Aorta (tissue), 5 donors: ENCODE results near the gene MRO. TPM values are rescaled to one million over a fixed set of nuclear protein-coding genes. Genes with fewer than 3 reads are reported as not detected.

Experiments used
- ATAC-seq: fragments of 200-7000 bp; cut with Tn5 transposase; one replicate; pipeline ENCODE4 v1.9.1; 2022; ENCODE audit warnings: moderate library complexity; ENCODE audit not compliant: low FRiP score
- DNase-seq, 2 donors: peaks; one replicate each; pipeline ENCODE4 v3.0.0-alpha.2; 2020
- H3K27ac ChIP-seq, 2 donors: one replicate each; pipeline ENCODE4 v1.5.1; 2013; ENCODE audit warnings: low read length in 2 of 2, mild to moderate bottlenecking in 2 of 2, moderate library complexity in 2 of 2, control low read depth in 1 of 2, inconsistent platforms in 1 of 2, low read depth in 1 of 2
- H3K27me3 ChIP-seq, 2 donors: one replicate each; pipeline ENCODE4 v1.6.1; 2013; ENCODE audit warnings: control low read depth in 1 of 2, low read length in 1 of 2, mild to moderate bottlenecking in 1 of 2, moderate library complexity in 1 of 2; ENCODE audit not compliant: insufficient read depth in 2 of 2, control insufficient read depth in 1 of 2
- H3K36me3 ChIP-seq, 2 donors: one replicate each; pipeline ENCODE4 v1.6.1; 2013; ENCODE audit warnings: control low read depth in 1 of 2, low read length in 1 of 2, mild to moderate bottlenecking in 1 of 2; ENCODE audit not compliant: insufficient read depth in 2 of 2, control insufficient read depth in 1 of 2
- H3K4me1 ChIP-seq, 2 donors: one replicate each; pipeline ENCODE4 v1.6.1; 2013; ENCODE audit warnings: low read length in 2 of 2, control low read depth in 1 of 2, mild to moderate bottlenecking in 1 of 2, moderate library complexity in 1 of 2; ENCODE audit not compliant: insufficient read depth in 2 of 2, control insufficient read depth in 1 of 2
- H3K4me3 ChIP-seq, 2 donors: one replicate each; pipeline ENCODE4 v1.5.1; 2013; ENCODE audit warnings: low read length in 2 of 2, control low read depth in 1 of 2, mild to moderate bottlenecking in 1 of 2
- H3K9me3 ChIP-seq: one replicate; pipeline ENCODE4 v1.6.1; 2013; ENCODE audit warnings: mild to moderate bottlenecking, low read length; ENCODE audit not compliant: control insufficient read depth
- WGBS, 2 donors: extraction: QIAGEN DNeasy Blood & Tissue Kit; methylation state at CpG; one replicate each; pipeline ENCODE4 v1.1.7; 2013; 5-methylcytosine and 5-hydroxymethylcytosine counted together
- intact Hi-C, 2 donors: fragments of 100-400 bp; cut with DNase I; formaldehyde crosslinking; loops; one replicate each; pipeline versions ENCODE4 v1.14.2 to v1.15.0; 2022
- polyA plus RNA-seq, 2 donors: library from polyadenylated mRNA; stranded (reverse); fragments of 200-250 nt; gene quantifications; one replicate each; pipeline ENCODE4 v1.2.3, GENCODE V29; 2013
- total RNA-seq, 2 donors: library from RNA; stranded (reverse); fragmentation: NEBNext Ultra II Directional; extraction: Animal tissue kit (Norgen Biotek cat#: 25700); gene quantifications; one replicate each; pipeline ENCODE4 v1.2.1, GENCODE V29; 2021
- donor health status: healthy with polysubstance abuse.
- donor health status: Bipolar disorder and iron deficiency.
- donor health status: DM: no; HTN: no; CAD: no.
- donor health status: DM: no; HTN: no; CAD: no.
- donor health status: DM: yes; HTN: yes; CAD: no.

MRO gene
- total and polyA plus RNA-seq, 4 donors, result 0.13 to 3.2 (median 2.0) TPM

DNA sequence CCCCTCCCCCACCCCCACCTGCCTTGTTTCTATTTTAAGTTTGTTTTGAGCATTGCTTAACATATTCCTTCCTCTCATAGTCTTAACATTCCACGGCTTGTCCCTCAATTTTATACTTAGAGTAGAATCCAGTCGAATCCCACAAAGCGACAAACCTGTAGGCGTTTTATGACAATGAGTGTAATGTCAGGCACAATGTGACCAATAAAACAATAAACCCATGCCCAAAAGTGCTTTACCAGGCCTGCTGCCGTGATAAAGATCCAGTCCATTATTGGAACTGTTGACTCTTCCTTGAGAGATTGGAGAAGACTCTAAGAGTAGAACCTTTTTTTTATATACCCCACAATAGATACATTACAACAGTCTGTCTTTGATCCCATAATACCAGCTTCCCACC, 6.2 kb upstream of the MRO start:
- ATAC-seq (no peak), DNase-seq (no peak)
- H3K4me1 ChIP-seq, result no peaks in the 10 kb centered on the region
- no peak overlapping the region for H3K4me3 ChIP-seq
- WGBS, 2 donors, result 87 to 89% methylated on average over 5 of the region's 5 CpGs
- H3K27me3 ChIP-seq, result no peaks in the 10 kb centered on the region
- no peaks in the 10 kb centered on the region for H3K9me3 ChIP-seq
- H3K36me3 ChIP-seq, result no peaks in the 10 kb centered on the region
- H3K27ac ChIP-seq, result no peak overlapping the region
- intact Hi-C loops, result loop anchor here (10.0 kb wide), 2 partner anchors 219 to 229 kb away; no protein-coding TSS in a partner anchor

DNA sequence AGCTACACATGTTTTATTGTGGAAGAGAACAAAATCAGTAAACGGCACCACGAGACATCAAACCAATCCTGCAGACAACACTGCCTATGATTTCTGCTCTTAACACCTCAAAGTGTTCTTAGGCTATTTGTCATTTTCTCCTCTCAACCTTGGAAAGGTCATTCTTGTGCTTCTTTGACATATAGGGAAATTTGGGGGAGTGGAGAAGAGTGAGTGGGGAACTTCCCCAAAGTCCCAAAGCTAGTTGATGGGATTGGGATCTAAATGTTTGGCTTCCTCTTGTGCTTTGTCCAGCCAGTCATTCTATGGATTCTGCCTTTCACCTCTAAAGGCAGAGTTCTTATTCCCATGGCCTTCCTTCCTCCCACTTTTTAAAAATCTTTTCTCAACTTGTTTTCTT, 5.8 kb upstream of the MRO start:
- Histone ChIP-seq H3K9me3 (no peaks in the 10 kb centered on the region), H3K27me3 (no peaks in the 10 kb centered on the region), H3K27ac (no peak overlapping the region), H3K4me1 (no peaks in the 10 kb centered on the region), H3K36me3 (no peaks in the 10 kb centered on the region), H3K4me3 (no peak overlapping the region)
- WGBS, 2 donors, result 93 to 94% methylated on average over 2 of the region's 2 CpGs
- intact Hi-C loops, result loop anchor here (10.0 kb wide), 2 partner anchors 219 to 229 kb away; no protein-coding TSS in a partner anchor
- DNase-seq, result no peak
- no peak for ATAC-seq

DNA sequence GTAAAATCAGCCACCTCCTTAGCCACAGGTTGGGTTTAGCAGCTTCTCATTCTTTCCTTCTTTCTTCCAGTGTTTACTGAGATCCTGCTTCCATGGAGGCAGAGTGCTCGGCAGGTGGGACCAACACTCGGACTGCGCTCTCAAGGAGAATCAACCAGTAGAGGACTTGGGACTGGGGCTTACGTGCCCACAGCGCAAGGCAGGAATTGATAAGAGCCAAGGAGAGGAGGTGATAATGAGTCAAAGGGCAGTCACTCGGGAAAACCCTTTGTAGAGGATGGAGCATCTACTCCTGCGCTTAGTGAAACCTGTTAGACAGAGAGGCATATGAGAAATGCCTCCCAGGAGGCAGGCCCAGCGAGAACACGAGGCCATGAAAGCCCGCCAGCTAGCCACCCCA, 2.9 kb upstream of the MRO start:
- H3K4me3 ChIP-seq, result no peak overlapping the region
- H3K27me3 ChIP-seq, result no peaks in the 10 kb centered on the region
- no peaks in the 10 kb centered on the region for H3K4me1 ChIP-seq
- H3K27ac ChIP-seq, result no peak overlapping the region
- no peaks in the 10 kb centered on the region for H3K9me3 ChIP-seq
- no peaks in the 10 kb centered on the region for H3K36me3 ChIP-seq
- DNase-seq (no peak), ATAC-seq (no peak)
- WGBS, 2 donors, result 94 to 95% methylated on average over 10 of the region's 10 CpGs
- intact Hi-C loops, result loop anchor here (10.0 kb wide), 2 partner anchors 222 to 232 kb away; no protein-coding TSS in a partner anchor

DNA sequence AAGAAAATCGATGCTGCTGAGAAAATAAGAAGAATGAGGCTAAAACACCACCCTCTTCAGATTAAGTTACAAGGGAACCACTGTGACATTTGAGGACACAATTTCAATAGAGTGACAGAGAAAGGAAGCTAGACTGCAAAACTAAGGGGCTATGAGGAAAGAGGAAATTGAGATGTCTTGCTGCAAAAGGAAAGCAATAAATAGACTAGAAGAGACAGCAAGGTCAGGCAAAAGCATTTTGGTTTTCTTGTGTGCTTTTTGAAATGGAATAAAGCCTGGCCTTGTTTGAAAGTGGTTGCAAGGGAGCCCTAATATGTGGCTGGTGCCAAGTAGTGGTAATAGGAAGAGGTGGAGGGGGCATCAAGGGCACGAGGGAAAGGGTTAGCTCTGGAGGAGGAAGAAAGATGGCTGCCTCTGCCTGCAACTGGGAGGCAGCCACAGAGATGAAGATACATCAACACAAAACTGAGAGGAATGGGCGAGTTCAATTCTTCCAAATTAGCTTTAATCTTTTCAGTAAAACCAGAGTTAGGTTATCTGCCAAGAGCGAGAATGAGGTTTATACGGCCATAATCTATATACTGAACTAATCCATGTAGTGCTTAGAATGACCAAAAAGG, 1.2 kb upstream of the MRO start:
- no peak for DNase-seq
- no peaks in the 10 kb centered on the region for H3K4me1 ChIP-seq
- ATAC-seq, result no peak
- H3K27me3 ChIP-seq, result no peaks in the 10 kb centered on the region
- H3K9me3 ChIP-seq, result no peaks in the 10 kb centered on the region
- intact Hi-C loops, result loop anchor here (10.0 kb wide), 2 partner anchors 224 to 234 kb away; no protein-coding TSS in a partner anchor
- H3K27ac ChIP-seq, result no peak overlapping the region
- H3K4me3 ChIP-seq, result no peak overlapping the region
- 75 to 81% methylated on average over 5 of the region's 5 CpGs for WGBS, 2 donors
- H3K36me3 ChIP-seq, result no peaks in the 10 kb centered on the region

DNA sequence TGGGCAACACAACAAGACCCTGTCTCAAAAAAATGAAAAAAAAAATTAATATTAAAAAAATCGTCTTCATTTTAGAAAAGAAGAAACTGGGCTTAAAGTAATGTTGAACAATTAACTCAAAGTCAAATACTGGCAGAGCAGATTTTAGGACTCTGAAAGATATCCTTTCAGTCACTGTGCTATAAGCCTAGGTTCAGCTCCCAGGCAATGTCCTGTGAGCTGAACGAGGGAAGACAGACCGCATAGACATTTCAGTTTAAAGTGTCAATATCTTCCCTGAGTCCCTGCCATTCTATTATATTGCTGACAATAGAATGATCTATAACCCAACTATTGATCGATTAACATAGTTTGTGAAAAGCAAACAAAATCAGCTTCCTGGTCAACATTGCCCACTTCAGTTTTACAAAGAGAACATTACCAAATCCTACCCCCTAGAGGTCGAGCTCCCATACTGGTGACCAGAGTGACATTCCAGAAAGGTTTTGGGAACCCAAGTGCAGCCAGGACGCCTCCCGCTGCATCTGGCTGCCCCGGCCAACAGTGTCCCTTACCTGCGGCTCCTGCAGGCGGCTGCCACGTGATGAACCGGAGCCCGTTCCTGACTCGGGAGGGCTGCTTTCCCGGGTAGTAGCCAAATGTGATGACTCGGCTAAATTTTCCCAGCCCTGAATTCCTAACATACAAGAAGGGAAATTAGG, 639 bp downstream of the MRO start:
- H3K36me3 ChIP-seq, result no peaks in the 10 kb centered on the region
- peak overlapping the region; percentile 29 to 50 for H3K4me3 ChIP-seq
- no peak overlapping the region for H3K27ac ChIP-seq
- intact Hi-C loops, result no loop called here
- H3K27me3 ChIP-seq, result no peaks in the 10 kb centered on the region
- WGBS, 2 donors, result 14 to 17% methylated on average over 16 of the region's 16 CpGs
- ATAC-seq, result peak; percentile 61
- H3K9me3 ChIP-seq, result no peaks in the 10 kb centered on the region
- DNase-seq, result peak in 1 of 2 donors; percentile 49
- no peaks in the 10 kb centered on the region for H3K4me1 ChIP-seq

DNA sequence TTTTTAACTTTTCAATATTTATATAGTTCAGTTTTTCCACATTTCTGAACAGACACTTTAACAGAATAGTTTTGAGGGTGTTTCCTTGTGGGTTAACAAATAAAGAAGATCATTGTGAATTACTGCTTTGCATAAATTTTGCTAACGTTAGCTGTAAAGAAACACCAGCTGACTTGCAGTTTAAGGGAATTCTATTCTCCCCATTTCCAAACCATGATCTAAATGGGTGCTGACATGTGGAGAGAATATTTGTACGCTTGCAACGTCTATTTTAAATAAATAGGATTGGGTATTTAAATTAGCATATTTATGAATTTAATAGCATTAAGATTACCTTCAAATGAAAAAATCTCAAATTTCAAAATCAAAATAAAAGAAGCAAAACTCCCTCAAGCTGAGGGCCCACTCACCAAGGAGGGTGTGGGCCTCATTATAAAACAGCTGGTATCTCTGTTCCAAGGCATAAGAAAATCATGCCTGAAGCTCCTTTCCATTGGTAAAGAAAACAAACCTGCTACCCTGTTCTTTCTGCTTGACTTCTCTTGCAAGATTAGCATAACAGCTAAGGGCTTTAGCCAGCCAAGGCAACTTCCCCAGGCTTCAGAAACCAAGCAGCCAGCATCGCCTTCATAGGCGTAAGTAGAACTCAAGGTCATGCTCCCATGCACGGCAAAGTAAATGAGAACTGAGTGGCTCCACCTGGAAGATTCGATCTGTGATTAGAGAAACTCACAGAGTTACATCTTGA, 3.2 kb downstream of the MRO start:
- Histone ChIP-seq H3K36me3 (no peaks in the 10 kb centered on the region), H3K4me3 (no peak overlapping the region), H3K27ac (no peak overlapping the region), H3K4me1 (no peaks in the 10 kb centered on the region), H3K27me3 (no peaks in the 10 kb centered on the region), H3K9me3 (no peaks in the 10 kb centered on the region)
- 84 to 87% methylated on average over 7 of the region's 7 CpGs for WGBS, 2 donors
- DNase-seq (no peak), ATAC-seq (no peak)
- intact Hi-C loops, result no loop called here

DNA sequence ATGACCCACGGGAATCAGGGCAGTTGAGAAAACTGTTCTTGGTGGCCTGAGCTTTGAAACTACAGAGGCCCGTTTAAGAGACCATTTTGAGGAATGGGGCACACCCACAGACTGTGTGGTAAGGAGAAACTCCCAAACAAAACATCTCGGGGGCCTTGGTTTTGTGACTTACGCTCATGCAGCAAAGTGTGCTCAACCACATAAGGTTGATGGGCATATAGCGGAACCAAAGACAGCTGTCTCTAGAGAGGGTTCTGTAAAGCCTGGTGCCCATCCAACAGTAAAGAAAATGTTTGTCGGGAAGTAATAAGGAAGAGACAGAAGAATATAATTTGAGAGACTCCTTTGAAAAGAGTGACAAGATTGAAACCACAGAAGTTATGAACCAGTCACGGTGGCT, 5.4 kb downstream of the MRO start:
- no peaks in the 10 kb centered on the region for H3K27me3 ChIP-seq
- intact Hi-C loops, result no loop called here
- no peak overlapping the region for H3K27ac ChIP-seq
- H3K4me3 ChIP-seq, result no peak overlapping the region
- no peaks in the 10 kb centered on the region for H3K9me3 ChIP-seq
- WGBS, 2 donors, result 66% methylated on average over 7 of the region's 7 CpGs
- no peak for ATAC-seq
- no peak for DNase-seq
- no peaks in the 10 kb centered on the region for H3K36me3 ChIP-seq
- no peaks in the 10 kb centered on the region for H3K4me1 ChIP-seq

DNA sequence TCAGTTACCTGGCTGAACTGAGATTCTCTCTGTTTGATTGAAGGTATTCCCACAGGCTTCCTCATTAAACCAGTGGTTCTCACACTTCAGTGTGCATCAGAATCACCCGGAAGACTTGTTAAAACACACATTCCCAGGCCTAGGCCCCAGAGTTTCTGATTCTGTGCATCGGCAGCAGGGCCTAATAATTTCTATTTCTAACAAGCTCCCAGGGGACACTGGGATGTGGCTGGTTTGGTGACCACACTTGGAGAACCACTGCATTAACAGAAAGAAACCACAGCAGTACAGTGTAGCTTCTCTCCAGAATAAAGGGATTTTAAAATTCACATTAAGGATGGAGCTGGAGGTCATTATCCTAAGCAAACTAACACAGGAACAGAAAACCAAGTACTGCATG, 6.5 kb downstream of the MRO start:
- intact Hi-C loops, result no loop called here
- ATAC-seq, result no peak

More for the DNA sequence above, 6.5 kb downstream of the MRO start:
- no peaks in the 10 kb centered on the region for H3K4me1 ChIP-seq
- no peaks in the 10 kb centered on the region for H3K27me3 ChIP-seq
- 79 to 80% methylated on average over 2 of the region's 2 CpGs for WGBS, 2 donors
- H3K36me3 ChIP-seq, result no peaks in the 10 kb centered on the region
- no peaks in the 10 kb centered on the region for H3K9me3 ChIP-seq
- H3K27ac ChIP-seq, result no peak overlapping the region
- no peak for DNase-seq
- H3K4me3 ChIP-seq, result no peak overlapping the region
